Stimulated activated CD4-positive, alpha-beta T cell treated with anti-CD3 and anti-CD28 coated beads, Interleukin-1b, Interleukin-23, amount 100 ng/mL, for 48 hours (primary cell): Measurements from ENCODE around the gene F2R.
"Not testable (repeated sequence)": the region's sequence is repeated elsewhere in the genome, so short reads cannot be mapped to it uniquely, and the experiment has no call there.

Experiments used
- DNase-seq: peaks from one replicate; pipeline ENCODE4 v3.0.0-alpha.2; 2020

F2R gene

DNA sequence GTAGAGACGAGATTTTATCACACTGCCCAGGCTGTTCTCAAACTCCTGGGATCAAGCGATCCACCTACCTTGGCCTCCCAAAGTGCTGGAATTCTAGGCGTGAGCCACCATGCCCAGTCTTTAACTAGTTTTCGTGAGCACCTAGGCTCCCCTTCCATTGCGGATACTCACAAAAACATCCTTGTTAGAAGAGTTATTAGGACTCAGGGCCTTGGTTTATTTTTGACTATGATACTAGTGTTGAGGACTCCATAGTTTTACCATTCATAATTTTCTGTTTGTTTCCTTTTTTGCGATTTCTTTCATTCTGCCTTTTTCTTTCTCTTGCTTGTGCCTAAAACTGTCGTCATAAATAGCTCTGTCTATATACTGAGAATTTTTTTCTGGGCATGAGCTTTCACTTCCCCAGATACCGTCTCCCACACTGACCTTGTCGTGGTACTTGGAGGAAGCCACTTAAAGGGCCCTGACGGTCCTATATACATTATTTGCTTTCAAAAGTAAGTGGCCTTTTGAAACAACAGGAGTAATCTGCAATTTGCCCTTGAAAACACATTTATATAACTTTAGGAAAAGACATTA, 5.2 kb downstream of the F2R start:
- DNase-seq, result no peak

DNA sequence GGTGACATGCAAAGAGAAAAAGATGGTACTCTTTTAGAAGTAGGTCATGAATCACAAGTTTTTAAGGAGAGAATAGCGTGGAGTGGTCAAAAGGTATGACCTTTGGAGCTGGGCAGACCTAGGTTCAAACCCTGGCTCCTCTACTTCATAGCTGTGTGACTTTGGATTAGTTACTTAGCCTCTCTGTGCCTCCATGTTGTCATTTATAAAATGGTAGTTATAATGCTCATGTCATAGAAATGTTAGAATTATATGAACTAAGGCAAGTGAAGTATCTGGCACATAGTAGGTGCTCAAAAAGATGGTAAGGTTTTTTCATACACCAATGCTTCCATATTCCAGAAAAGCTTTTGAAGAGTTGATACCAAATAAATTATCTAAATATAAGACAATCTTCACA, 7.3 kb downstream of the F2R start:
- no peak for DNase-seq

DNA sequence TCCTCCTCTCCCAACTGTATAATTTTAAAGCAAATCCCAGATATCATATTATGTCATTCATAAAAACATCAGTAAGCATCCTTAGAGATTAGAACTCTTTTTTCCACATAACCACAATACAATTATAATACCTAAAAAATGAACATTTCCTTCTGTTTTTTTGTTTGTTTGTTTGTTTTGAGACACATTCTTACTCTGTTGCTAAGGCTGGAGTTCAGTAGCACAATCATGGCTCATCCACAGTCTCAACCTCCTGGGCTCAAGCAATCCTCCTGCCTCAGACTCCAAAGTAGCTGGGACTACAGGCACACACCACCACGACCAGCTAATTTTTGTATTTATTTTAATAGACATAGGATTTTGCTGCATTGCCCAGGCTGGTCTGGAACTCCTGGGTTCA, 8.0 kb downstream of the F2R start:
- no peak for DNase-seq

DNA sequence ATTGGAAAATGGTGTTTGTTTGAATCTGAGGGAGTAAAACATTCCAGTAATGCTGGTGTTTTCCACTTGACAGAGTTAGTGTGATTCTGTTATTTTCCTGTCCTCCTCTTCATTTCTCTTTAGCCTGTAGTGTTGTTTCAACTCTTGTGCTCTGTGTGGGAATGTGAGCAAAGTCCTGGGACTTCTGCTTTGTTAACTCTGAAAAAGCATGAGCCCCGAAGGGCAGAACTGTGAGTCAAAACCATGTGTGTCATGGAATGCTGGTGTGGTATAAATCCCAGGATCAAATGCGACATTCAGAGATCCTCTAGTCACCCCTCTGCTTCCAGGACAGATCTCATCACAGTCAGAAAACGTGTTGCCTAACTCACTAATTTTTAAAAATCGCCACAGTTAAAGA, 8.9 kb downstream of the F2R start:
- no peak for DNase-seq

DNA sequence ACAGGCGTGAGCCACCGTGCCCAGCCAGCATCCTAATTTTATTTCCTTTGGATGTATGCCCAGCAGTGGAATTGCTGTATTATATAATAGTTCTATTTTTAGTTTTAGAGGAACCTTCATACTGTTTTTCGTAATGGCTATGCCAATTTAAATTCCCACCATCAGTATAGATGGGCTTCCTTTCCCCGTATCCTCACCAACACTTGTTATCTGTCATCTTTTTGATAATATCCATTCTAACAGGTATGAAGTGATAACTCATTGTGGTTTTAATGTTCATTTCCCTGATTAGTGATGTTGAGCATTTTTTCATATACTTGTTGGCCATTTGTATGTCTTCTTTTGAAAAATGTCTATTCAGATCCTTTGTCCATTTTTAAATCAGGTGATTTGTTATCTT, 13.0 kb downstream of the F2R start:
- no peak for DNase-seq

DNA sequence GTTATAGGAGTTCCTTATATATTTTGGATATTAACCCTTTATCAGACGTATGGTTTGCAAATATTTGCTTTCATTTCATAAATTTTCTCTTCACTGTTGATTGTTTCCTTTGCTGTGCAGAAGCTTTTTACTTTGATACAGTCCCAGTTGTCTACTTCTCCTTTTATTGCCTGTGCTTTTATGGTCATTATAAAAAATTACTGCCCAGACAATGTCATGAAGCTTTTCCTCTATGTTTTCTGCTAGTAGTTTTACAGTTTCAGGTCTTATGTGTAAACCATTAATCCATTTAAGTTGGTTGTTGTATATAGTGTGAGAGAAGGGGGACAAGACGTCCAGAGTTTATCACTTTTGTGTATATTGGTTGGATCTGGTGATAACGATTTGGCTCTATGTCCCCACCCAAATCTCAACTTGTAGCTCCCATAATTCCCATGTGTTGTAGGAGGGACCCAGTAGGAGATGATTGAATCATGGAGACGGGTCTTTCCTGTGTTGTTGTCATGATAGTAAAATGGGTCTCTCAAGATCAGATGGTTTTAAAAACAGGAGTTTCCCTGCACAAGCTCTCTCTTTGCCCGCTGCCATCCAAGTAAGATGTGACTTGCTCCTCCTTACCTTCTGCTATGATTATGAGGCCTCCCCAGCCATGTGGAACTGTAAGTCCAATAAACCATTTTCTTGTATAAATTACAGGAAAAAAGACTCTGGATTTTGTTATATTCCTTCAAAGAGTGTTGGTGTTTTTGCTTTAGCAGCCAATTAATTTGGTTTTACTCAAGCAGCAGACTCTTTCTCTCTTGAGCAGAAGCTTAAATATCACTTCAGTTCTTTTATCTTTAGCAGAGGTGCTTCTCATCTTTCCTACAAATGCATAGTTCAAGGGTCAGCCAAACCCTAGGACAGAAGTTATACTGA, 13.7 kb downstream of the F2R start:
- DNase-seq, result no peak

DNA sequence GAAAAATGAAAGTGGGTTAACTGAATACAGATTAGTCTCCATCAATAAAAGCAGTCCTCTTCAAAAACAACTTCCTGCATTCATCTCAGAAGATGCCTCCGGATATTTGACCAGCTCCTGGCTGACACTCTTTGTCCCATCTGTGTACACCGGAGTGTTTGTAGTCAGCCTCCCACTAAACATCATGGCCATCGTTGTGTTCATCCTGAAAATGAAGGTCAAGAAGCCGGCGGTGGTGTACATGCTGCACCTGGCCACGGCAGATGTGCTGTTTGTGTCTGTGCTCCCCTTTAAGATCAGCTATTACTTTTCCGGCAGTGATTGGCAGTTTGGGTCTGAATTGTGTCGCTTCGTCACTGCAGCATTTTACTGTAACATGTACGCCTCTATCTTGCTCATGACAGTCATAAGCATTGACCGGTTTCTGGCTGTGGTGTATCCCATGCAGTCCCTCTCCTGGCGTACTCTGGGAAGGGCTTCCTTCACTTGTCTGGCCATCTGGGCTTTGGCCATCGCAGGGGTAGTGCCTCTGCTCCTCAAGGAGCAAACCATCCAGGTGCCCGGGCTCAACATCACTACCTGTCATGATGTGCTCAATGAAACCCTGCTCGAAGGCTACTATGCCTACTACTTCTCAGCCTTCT, 16.6 kb downstream of the F2R start:
- DNase-seq, result no peak

DNA sequence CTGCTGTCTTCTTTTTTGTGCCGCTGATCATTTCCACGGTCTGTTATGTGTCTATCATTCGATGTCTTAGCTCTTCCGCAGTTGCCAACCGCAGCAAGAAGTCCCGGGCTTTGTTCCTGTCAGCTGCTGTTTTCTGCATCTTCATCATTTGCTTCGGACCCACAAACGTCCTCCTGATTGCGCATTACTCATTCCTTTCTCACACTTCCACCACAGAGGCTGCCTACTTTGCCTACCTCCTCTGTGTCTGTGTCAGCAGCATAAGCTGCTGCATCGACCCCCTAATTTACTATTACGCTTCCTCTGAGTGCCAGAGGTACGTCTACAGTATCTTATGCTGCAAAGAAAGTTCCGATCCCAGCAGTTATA, 17.1 kb downstream of the F2R start:
- no peak for DNase-seq

DNA sequence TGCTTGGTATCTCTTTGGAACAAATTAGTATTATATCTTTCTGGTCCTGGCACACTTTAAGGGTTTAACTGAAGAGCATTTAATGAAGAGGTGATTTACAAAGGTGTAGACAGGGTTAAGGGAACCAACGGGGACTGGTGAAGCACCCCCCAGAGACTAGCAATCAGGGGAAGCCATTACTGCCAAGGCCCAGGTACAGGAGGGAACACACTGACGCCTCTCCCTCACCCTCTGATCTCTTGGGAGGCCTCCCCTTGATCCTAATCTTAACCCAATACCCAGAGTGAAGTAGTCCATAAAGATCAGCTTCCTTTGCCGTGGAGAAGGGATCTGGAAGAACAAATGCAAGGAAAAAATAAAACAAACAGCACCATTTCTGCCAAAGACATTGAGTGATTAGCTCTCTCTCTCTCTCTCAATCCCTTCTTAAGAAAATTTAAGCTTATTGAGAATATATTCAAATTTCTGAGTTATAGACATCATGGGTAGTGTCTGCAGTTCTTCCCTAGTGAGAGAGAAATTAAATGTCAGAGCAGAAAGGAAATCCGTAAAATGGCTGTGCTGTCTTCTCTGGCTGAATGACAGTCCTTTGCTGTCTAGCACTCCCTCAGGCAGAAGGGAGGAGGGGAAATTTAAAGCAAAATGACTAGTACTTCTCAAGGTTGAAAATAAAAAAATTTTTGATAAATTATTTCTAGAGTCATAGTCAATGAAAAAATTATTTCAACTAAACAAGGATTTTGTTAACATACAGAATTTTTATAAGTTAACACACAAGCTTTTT, 20.0 kb downstream of the F2R start:
- no peak for DNase-seq

DNA sequence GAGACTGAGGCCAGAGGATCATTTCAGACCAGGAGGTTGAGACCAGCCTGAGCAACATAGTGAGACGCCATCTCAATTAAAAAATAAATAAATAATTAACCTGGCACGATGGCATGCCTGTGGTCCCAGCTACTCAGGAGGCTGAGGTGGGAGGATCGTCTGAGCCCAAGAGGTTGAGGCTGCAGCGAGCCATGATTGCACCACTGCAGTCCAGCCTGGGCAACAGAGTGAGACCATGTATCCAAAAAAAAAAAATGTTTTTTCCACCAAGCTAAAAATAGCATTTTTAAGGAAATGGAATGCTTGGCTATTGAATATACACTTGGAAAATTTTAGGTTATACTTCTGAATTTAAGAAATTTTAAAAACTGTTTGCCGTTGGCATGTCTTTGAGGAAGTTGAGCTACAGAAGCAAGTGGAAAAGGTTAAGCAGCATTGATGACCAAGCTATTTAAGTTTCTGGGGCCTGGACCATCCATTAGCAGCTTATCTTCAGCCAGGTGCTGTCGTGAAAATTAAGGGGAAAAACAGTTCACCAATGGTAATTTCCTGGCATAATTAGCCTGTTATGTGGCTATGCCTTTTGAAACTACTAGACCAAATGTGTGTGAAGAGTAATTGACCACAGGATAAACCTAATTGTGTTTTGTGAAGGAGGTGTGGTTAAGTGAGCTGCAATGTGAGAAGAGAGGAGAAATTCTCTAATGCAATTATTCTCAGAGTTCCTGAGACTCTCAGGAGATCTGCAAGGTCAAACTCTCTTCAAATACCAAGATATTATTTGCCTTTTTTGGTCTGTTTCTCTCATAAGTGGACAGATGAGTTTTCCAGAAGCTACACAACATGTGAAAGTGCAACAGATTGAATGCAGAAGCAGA, 21.0 kb downstream of the F2R start:
- no peak for DNase-seq

DNA sequence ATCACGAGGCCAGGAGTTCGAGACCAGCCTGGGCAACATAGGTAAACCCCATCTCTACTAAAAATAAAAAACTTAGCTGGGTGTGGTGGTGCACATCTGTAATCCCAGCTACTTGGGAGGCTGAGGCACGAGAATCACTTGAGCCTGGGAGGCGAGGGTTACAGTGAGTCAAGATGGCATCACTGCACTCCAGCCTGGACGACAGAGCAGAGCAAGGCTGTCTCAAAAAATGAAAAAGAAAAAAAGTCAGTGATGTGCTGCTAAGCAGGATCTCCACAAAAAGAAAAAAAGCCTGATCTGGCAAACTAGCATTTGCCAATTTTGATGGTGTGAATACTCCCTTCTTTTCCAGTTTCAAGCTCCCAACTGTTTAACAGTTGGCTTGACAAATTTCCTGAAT, 21.9 kb downstream of the F2R start:
- DNase-seq, result no peak

DNA sequence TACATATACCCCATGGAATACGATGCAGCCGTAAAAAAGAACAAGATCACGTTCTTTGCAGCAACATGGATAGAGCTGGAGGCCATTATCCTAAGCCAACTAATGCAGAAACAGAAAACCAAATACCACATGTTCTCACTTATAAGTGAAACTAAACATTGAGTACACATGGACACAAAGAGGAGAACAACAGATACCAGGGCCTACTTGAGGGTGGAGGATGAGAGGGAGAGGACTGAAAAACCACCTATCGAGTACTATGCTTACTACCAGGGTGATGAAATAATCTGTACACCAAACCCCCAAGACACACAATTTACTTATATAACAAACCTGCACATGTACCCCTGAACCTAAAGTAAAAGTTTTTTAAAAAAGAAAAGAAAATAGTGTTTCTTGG, 25.6 kb downstream of the F2R start:
- DNase-seq, result not testable (repeated sequence)

DNA sequence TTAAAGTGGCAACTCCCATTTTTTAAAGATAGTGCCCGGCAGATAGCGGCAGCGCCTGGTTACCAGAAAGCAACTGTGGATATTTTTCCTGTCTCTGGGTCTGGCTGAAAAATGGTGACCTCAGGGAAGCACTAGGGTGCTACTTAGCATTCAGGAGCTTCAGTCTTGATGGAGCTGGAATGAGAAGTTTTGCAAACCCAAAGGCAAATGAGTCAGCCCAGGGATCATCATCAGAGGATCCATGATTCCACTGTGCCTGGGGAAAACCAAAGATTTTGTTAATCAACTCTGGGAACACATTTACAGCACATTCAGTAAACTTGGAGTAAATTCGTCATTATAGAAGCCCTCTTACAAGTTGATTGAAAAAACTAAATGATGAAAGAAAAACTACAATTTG, 26.7 kb downstream of the F2R start:
- no peak for DNase-seq

DNA sequence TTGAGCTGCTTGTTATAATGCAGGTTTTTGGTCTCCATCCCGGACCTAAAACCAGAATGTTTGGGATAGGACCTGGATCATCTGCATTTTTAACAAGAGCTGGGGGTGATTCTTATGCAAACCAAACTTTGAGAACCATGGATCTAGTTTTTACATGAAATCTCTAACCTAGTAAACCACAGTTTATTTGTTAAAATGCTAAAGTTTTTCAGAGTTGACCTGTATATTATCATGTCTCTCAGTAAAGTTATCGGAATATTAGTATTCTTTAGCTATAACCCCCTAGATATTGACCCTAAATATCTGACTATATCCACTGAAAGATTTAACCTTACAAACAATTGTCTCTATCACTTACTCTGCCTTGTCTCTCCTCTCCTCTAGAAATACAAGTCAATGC, 28.7 kb downstream of the F2R start:
- no peak for DNase-seq

DNA sequence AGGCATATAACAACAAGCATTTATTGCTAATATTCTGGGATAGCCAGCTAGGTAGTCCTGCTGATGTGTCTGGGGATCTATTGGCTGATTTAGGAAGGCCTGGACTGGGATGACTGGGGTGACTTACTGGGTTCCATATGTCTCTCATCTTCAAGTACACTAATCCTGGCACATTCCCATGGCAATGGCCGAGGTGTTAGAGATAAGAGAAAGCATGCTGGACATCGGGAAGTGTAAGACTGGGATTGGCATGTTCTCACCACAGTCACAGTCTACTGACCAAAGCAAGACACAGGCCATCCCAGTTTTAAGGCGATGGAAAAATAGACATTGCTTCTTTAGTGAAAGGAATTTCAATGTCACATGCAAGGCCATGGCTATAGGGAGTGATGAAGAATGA, 29.7 kb downstream of the F2R start:
- no peak for DNase-seq

DNA sequence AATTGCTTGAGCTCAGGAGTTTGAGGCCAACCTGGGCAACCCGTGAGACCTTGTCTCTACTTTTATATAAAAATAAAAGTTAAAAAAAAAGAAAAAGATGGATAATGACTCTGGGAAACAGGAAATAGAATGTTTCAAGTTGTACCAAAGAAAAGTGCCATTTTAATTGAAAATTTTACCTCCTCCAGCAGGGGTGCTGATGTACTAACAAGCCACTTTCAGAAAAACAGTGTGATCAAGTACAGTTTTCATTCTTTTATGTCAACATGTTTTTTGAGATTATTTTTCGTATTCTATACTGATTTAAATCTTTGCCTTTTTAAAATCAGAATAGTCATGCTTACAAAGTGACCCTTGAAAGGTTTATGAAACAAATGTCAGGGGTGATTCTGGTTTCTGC, 30.8 kb downstream of the F2R start:
- DNase-seq, result no peak

DNA sequence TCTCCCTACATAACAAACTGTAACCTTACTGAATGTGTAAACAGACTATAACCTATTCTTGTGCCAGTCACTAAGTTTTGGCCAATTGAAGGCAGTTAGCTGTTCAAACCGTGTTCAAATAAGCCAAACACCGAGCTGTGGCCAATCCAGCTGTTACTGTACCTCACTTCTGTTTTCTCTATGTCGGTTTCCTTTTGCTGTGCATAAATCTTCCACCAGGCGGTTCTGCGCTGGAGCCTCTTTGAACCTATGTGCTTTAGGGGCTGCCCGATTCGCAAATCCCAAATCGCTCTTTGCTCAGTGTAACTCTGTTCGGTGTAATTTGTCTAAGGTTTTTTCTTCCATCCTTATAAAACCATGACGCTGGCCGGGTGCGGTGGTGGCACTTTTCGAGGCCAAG, 31.8 kb downstream of the F2R start:
- no peak for DNase-seq

DNA sequence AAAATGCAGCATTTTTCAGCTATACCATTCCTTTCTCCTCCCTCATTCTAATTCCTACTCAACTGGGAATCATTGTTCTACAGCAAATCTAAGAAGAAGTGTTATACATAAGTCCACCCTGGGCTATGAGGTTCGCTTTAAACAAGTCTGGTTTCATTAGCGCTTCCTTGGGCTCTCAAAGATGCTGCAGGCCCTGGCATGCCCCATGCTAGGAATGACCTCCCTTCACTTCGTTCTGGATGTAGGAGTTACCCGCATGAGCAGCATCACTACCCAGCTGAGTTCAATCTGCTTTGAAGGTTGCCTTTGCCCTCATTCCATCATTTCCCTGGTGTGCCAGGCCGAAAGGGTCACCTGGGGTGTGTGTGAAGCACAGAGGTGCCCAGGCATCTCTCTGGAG, 35.4 kb downstream of the F2R start:
- DNase-seq, result no peak

DNA sequence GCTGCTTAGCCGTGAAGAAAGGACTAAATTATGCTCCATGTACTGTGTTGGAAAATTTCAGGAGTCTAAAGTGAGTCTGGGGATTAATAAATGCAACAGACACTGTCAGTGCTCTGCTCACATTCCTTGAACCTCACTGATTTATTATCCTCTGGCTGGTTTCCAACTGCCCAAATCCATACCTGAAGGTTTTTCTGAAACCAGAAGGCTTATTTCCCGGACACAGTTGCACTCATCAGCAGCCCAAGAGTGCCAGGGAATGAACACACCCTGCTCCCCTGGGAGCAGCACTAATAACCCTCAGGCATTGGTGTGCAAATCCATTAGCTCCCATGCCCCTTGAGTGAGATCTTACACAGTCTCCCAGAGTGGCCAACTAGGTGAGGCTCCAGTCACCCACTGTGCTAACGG, 38.7 kb downstream of the F2R start:
- DNase-seq, result no peak

DNA sequence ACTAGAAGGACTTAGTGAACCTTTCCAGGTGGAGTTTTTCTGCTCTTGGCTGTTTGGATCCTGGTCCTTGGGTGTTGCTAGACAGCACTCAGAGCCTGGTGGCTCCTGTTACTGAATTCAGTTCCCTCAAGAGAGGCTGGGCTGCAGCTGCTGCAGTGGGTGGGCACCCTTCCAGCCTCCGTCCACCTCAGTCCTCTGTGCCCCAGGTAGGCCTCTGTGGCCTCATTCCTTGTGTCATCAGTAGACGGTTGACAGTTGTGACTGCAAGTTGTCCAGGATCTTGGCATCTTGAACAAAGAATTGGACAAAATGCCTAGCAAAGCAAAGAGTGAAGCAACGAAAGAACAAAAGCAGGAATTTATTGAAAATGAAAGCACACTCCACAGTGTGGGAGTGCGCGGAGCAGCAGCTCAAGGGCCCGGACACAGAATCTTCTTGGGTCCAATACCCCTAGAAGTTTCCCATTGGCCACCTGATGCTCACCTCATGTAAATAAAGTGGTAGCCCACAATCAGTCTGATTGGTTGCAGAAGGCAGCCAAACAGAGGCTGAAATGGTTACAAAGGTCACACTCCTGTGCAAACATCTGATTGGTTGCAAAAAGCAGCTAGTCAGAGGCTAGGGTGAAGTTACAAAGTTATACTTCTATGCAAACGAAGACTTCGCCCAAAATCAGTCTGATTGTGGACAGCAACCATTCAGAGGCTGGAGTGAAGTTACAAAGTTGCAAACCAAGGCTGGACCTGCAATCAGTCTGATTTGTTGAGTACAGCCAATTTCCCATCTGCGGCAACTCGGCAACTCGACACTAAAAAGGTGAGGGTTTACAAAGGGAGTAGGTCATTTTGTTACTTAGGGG, 40.1 kb downstream of the F2R start:
- no peak for DNase-seq

DNA sequence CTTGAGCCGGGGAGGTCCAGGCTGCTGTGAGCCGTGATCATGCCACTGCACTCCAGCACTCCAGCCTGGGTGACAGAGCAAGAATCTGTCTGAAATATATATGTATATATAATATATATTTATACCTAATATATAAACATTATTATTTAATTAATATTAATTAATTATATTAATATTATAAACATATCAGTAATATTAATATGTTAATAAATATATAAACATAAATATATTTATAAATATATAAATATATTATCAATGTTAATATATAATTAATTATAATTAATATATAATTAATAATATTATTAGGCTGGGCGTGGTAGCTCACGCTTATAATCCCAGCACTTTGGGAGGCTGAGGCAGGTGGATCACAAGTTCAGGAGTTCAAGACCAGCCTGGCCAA, 41.1 kb downstream of the F2R start:
- DNase-seq, result no peak

DNA sequence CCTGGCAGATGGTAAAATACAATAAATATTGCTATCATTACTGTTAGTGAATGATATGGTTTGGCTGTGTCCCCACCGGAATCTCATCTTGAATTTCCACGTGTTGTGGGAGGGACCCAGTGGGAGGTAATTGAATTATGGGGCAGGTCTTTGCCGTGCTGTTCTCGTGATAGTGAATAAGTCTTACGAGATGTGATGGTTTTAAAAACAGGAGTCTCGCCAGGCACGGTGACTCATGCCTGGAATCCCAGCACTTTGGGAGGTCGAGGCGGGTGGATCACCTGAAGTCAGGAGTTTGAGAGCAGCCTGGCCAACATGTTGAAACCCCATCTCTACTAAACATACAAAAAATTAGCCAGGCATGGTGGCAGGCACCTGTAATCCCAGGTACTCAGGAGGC, 45.2 kb downstream of the F2R start:
- not testable (repeated sequence) for DNase-seq
